ENCODE results near the gene NAA20. TPM values are rescaled to one million over a fixed set of nuclear protein-coding genes. Genes with fewer than 3 reads are reported as not detected.
A peak's percentile ranks its signal among the peaks of the same experiment; 100 is the strongest.

The NAA20 gene
- total RNA-seq, 4 donors from 2014 or later = 13.3 to 20.9 (median 15.4) TPM

DNA sequence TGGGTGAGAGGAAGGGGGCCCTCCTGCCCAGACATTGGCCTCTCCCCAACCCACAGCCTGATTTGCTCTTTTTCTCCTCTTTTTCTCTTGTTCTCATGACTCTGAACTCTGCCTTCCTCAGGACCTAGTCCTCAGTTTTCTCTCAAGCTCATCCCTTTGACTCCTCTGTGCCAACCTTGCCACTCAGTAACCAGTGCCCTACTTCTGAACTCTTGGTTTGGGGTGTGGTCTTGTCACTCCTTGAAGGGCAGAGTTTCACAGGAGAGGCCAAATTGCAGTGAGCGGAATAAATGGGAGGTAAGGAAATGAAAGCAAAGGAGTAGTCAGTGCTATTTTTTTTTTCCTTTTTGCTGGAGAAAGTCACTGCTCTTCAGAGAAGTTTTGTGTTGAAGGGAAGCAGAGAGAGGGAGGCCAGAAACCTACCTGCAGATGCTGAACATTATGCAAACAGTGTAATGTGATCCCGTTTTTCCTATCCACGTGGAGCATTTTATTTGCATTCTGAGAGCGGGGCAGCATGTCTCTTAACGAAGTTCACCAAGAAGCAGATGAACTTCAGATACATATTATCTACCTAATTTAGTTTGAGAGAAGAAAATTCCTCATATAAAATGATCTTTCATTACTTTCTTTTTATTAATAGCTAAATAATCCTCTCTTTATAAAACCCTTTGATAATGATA, 62.1 kb downstream of the NAA20 start:
- Histone ChIP-seq H3K4me3 (no peak overlapping the region), H3K36me3 (no peaks in the 10 kb centered on the region), H3K9me3 (no peaks in the 10 kb centered on the region), H3K4me1 (no peaks in the 10 kb centered on the region), H3K27ac (no peak overlapping the region), H3K27me3 (no peaks in the 10 kb centered on the region)
- TF ChIP-seq, protein P1, sequence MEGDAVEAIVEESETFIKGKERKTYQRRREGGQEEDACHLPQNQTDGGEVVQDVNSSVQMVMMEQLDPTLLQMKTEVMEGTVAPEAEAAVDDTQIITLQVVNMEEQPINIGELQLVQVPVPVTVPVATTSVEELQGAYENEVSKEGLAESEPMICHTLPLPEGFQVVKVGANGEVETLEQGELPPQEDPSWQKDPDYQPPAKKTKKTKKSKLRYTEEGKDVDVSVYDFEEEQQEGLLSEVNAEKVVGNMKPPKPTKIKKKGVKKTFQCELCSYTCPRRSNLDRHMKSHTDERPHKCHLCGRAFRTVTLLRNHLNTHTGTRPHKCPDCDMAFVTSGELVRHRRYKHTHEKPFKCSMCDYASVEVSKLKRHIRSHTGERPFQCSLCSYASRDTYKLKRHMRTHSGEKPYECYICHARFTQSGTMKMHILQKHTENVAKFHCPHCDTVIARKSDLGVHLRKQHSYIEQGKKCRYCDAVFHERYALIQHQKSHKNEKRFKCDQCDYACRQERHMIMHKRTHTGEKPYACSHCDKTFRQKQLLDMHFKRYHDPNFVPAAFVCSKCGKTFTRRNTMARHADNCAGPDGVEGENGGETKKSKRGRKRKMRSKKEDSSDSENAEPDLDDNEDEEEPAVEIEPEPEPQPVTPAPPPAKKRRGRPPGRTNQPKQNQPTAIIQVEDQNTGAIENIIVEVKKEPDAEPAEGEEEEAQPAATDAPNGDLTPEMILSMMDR (IDR thresholded peaks at IDR 0.05) = no peak
- no peak for TF ChIP-seq POLR2A (IDR thresholded peaks at IDR 0.05)
- peak in 1 of 3 donors; percentile 47 for DNase-seq

Other genes starting within 250 kb of the NAA20 start
- gene CRNKL1, start 35.1 kb downstream of the NAA20 start, total RNA-seq = 10 to 100 TPM; 11.9 to 56.1 (median 23.9) TPM
- gene CFAP61, start 35.2 kb downstream of the NAA20 start, total RNA-seq = not detected

Measured in Peyer's patch (tissue), 4 donors.